GM23248 (cell line): ENCODE data around the gene GGA3. TPM values are rescaled to one million over a fixed set of nuclear protein-coding genes. Genes with fewer than 3 reads are reported as not detected.

ENCODE experiments used
- DNase-seq: peaks from one replicate; pipeline ENCODE4 v3.0.0-alpha.2; 2015
- H2AFZ ChIP-seq: fragments of 200-600 bp; sonication (generic); 2 replicates; pipeline ENCODE4 v1.6.1; 2016; ENCODE audit warnings: antibody characterized with exemption
- H3F3A ChIP-seq: fragments of 200-600 bp; sonication (generic); 2 replicates; pipeline ENCODE4 v1.6.1; 2016; ENCODE audit warnings: mild to moderate bottlenecking, antibody characterized with exemption, mixed run types; ENCODE audit not compliant: insufficient read depth
- H3K27ac ChIP-seq: fragments of 200-600 bp; sonication (generic); 2 replicates; pipeline ENCODE4 v1.5.1; 2016; ENCODE audit warnings: mild to moderate bottlenecking
- H3K27me3 ChIP-seq: fragments of 200-600 bp; sonication (generic); replicated peaks from 2 replicates; pipeline ENCODE4 v1.6.1; 2016; ENCODE audit warnings: mild to moderate bottlenecking; ENCODE audit not compliant: insufficient read depth
- H3K36me3 ChIP-seq: fragments of 200-600 bp; sonication (generic); 2 replicates; pipeline ENCODE4 v1.6.1; 2016; ENCODE audit warnings: low read depth, mild to moderate bottlenecking
- H3K4me1 ChIP-seq: fragments of 200-600 bp; sonication (generic); 2 replicates; pipeline ENCODE4 v1.6.1; 2016; ENCODE audit warnings: mild to moderate bottlenecking; ENCODE audit not compliant: insufficient read depth
- H3K4me2 ChIP-seq: fragments of 200-600 bp; sonication (generic); one replicate; pipeline ENCODE4 v1.6.1; 2016; ENCODE audit warnings: mild to moderate bottlenecking; ENCODE audit not compliant: unreplicated experiment
- H3K4me3 ChIP-seq: fragments of 200-600 bp; sonication (generic); 2 replicates; pipeline ENCODE4 v1.5.1; 2016; ENCODE audit warnings: mild to moderate bottlenecking
- H3K79me2 ChIP-seq: fragments of 200-600 bp; sonication (generic); 2 replicates; pipeline ENCODE4 v1.6.1; 2016; ENCODE audit warnings: mild to moderate bottlenecking; ENCODE audit not compliant: insufficient read depth
- H3K9ac ChIP-seq: fragments of 200-600 bp; sonication (generic); 2 replicates; pipeline ENCODE4 v1.6.1; 2016; ENCODE audit warnings: mild to moderate bottlenecking
- H3K9me2 ChIP-seq: fragments of 200-600 bp; sonication (generic); 2 replicates; pipeline ENCODE4 v1.6.1; 2016; ENCODE audit warnings: mixed run types, mild to moderate bottlenecking, moderate library complexity; ENCODE audit not compliant: insufficient read depth
- H3K9me3 ChIP-seq: fragments of 200-600 bp; sonication (generic); one replicate; pipeline ENCODE4 v1.6.1; 2017; ENCODE audit warnings: low read depth
- H4K20me1 ChIP-seq: fragments of 200-600 bp; sonication (generic); 2 replicates; pipeline ENCODE4 v1.6.0; 2016; ENCODE audit not compliant: insufficient read depth
- EZH2 ChIP-seq: fragments of 200-600 bp; sonication (generic); IDR thresholded peaks from 2 replicates; pipeline ENCODE4 v1.6.1; 2018; ENCODE audit warnings: antibody characterized with exemption, mild to moderate bottlenecking; ENCODE audit not compliant: insufficient read depth, poor library complexity, severe bottlenecking
- EZH2phosphoT487 ChIP-seq: fragments of 200-600 bp; sonication (generic); IDR thresholded peaks from 2 replicates; pipeline ENCODE4 v1.6.1; 2018; ENCODE audit warnings: antibody characterized with exemption, moderate library complexity, mild to moderate bottlenecking, low read depth; ENCODE audit not compliant: insufficient read depth
- WGBS, 2 experiments: methylation state at CpG; one replicate each; pipeline ENCODE4 v1.1.6; 2015 to 2017; ENCODE audit warnings: low lambda C conversion rate in 2 of 2, low coverage in 1 of 2; ENCODE audit errors: missing lambda C conversion rate in 2 of 2; 5-methylcytosine and 5-hydroxymethylcytosine counted together
- in situ Hi-C: fragments of 300-500 bp; cut with MboI; formaldehyde crosslinking; loops from 2 replicates; pipeline ENCODE4 v1.15.0; 2020
- polyA plus RNA-seq: library from polyadenylated mRNA; unstranded; fragments of >200 nt; fragmentation: Nextera tagmentation; extraction: Ambion mirVana; gene quantifications from 2 replicates; pipeline ENCODE4 v1.2.1, GENCODE V29; 2016
- total RNA-seq: library from RNA; depleted of rRNA; stranded (reverse); fragments of >200 nt; shearing (Covaris generic); gene quantifications from 2 replicates; pipeline ENCODE4 v1.2.3, GENCODE V29; 2014

GGA3 gene
- total and polyA plus RNA-seq, 2 experiments from 2014 or later = 12.1 to 16.0 TPM

GRCh38 chr17:75241143-75241430 lies 20.3 kb downstream of the GGA3 start:
- no peaks in the 10 kb centered on the region for H3K9me3 ChIP-seq
- WGBS, 2 experiments = 90 to 91% methylated on average over 7 of the region's 7 CpGs
- in situ Hi-C loops = no loop called here
- H3F3A ChIP-seq = peaks cover 18% of the 10 kb centered on the region
- DNase-seq = peak; percentile 17
- no peaks in the 10 kb centered on the region for H3K27me3 ChIP-seq
- H3K9me2 ChIP-seq = no peaks in the 10 kb centered on the region
- H3K36me3 ChIP-seq = peaks cover 12% of the 10 kb centered on the region; the same call in 1 of the 2 replicates
- no peak overlapping the region for H3K4me2 ChIP-seq
- H3K27ac ChIP-seq = 0 out of 2 replicates have a peak overlapping the region, but pooled peaks have one; percentile 50
- no peak overlapping the region for H3K9ac ChIP-seq
- no peak overlapping the region for H2AFZ ChIP-seq
- TF ChIP-seq EZH2 (no peak), EZH2phosphoT487 (no peak)
- H3K4me3 ChIP-seq = no peak overlapping the region
- H3K4me1 ChIP-seq = 0 out of 2 replicates have a peak, but pooled peaks cover 3% of the 10 kb centered on the region
- no peaks in the 10 kb centered on the region for H3K79me2 ChIP-seq
- H4K20me1 ChIP-seq = no peaks in the 10 kb centered on the region

- H3K36me3 ChIP-seq = peaks cover 13% of the 10 kb centered on the region; the same call in 1 of the 2 replicates
- WGBS, 2 experiments = 65 to 68% methylated on average over 18 to 22 of the region's 23 CpGs
- H3K4me3 ChIP-seq = no peak overlapping the region
- H3K9me2 ChIP-seq = no peaks in the 10 kb centered on the region
- no peak overlapping the region for H3K4me2 ChIP-seq
- H3K79me2 ChIP-seq = no peaks in the 10 kb centered on the region
- no peaks in the 10 kb centered on the region for H4K20me1 ChIP-seq
- in situ Hi-C loops = no loop called here
- H3K4me1 ChIP-seq = 0 out of 2 replicates have a peak, but pooled peaks cover 3% of the 10 kb centered on the region
- TF ChIP-seq EZH2phosphoT487 (no peak), EZH2 (no peak)
- peak; percentile 69 for DNase-seq
- no peaks in the 10 kb centered on the region for H3K9me3 ChIP-seq
- no peak overlapping the region for H3K27ac ChIP-seq
- H3F3A ChIP-seq = peaks cover 21% of the 10 kb centered on the region
- no peak overlapping the region for H2AFZ ChIP-seq
- H3K27me3 ChIP-seq = no peaks in the 10 kb centered on the region
- no peak overlapping the region for H3K9ac ChIP-seq
These were observed 20.8 kb downstream of the GGA3 start for GRCh38 chr17:75240394-75241142.

GRCh38 chr17:75239778-75240393 lies 21.5 kb downstream of the GGA3 start:
- H3K9me3 ChIP-seq = no peaks in the 10 kb centered on the region
- no peak overlapping the region for H3K4me2 ChIP-seq
- no peaks in the 10 kb centered on the region for H3K79me2 ChIP-seq
- no peak for DNase-seq
- WGBS, 2 experiments = 89 to 91% methylated on average over 15 to 23 of the region's 23 CpGs
- 0 out of 2 replicates have a peak, but pooled peaks cover 3% of the 10 kb centered on the region for H3K4me1 ChIP-seq
- H3F3A ChIP-seq = peaks cover 25% of the 10 kb centered on the region
- H2AFZ ChIP-seq = no peak overlapping the region
- no peak overlapping the region for H3K27ac ChIP-seq
- H3K9me2 ChIP-seq = no peaks in the 10 kb centered on the region
- H3K4me3 ChIP-seq = no peak overlapping the region
- TF ChIP-seq EZH2phosphoT487 = no peak
- no peak for TF ChIP-seq EZH2
- H3K9ac ChIP-seq = no peak overlapping the region
- no peaks in the 10 kb centered on the region for H3K27me3 ChIP-seq
- in situ Hi-C loops = no loop called here
- peaks cover 19% of the 10 kb centered on the region; the same call in 1 of the 2 replicates for H3K36me3 ChIP-seq
- no peaks in the 10 kb centered on the region for H4K20me1 ChIP-seq

- no peak for TF ChIP-seq EZH2phosphoT487
- TF ChIP-seq EZH2 = no peak
- Histone ChIP-seq H3F3A (peaks cover 32% of the 10 kb centered on the region), H3K4me1 (0 out of 2 replicates have a peak, but pooled peaks cover 3% of the 10 kb centered on the region), H3K79me2 (no peaks in the 10 kb centered on the region), H3K9me3 (no peaks in the 10 kb centered on the region), H3K27me3 (no peaks in the 10 kb centered on the region), H2AFZ (no peak overlapping the region), H3K4me2 (no peak overlapping the region), H3K36me3 (peaks cover 19% of the 10 kb centered on the region; the same call in 1 of the 2 replicates), H3K4me3 (no peak overlapping the region), H3K9me2 (no peaks in the 10 kb centered on the region), H3K9ac (no peak overlapping the region), H4K20me1 (no peaks in the 10 kb centered on the region), H3K27ac (no peak overlapping the region)
- 84 to 86% methylated on average over 9 to 12 of the region's 12 CpGs for whole genome bisulfite sequencing, 2 experiments
- DNase-seq = no peak
- in situ Hi-C loops = no loop called here
These were observed 22.2 kb downstream of the GGA3 start for GRCh38 chr17:75239214-75239613.
